ENCODE results near the gene PAM. TPM values are rescaled to one million over a fixed set of nuclear protein-coding genes. Genes with fewer than 3 reads are reported as not detected.

The PAM gene
- total and polyA plus RNA-seq, 4 donors: 8.2 to 27.5 (median 13.7) TPM

GRCh38 chr5:102869230-102869629, 114.1 kb downstream of the PAM start:
- Histone ChIP-seq H3K9me3 (ENCODE audit: control insufficient read depth in 4 of 4, low read length in 3 of 4) (no peaks in the 10 kb centered on the region), H3K27me3 (ENCODE audit: control insufficient read depth in 4 of 4, insufficient read depth in 4 of 4, low read length in 3 of 4) (no peaks in the 10 kb centered on the region), H3K36me3 (ENCODE audit: control insufficient read depth in 4 of 4, insufficient read depth in 3 of 4, low read depth in 1 of 4, low read length in 3 of 4) (no peaks in the 10 kb centered on the region), H3K9ac (ENCODE audit: low read depth in 1 of 2, low read length in 2 of 2) (no peak overlapping the region), H3K4me3 (ENCODE audit: low read depth in 1 of 3, low read length in 3 of 3) (no peak overlapping the region), H3K4me1 (ENCODE audit: control insufficient read depth in 4 of 4, insufficient read depth in 4 of 4, low read length in 3 of 4) (peaks cover 0 to 11% (median 4%) of the 10 kb centered on the region in 4 donors), H3K27ac (ENCODE audit: low read depth in 1 of 2, low read length in 2 of 2) (no peak overlapping the region)
- 98% methylated on average over 1 of the region's 1 CpG for WGBS
- no peak for TF ChIP-seq GABPA (IDR thresholded peaks at IDR 0.05 in 1 of 2, conservative IDR thresholded peaks at IDR 0.05 in 1 of 2)
- TF ChIP-seq SP1 (IDR thresholded peaks at IDR 0.05): no peak
- TF ChIP-seq FOXA2 (IDR thresholded peaks at IDR 0.05): no peak
- no peak for TF ChIP-seq ZBTB33 (IDR thresholded peaks at IDR 0.05)
- TF ChIP-seq TAF1 (conservative IDR thresholded peaks at IDR 0.05): no peak
- TF ChIP-seq, protein P1, sequence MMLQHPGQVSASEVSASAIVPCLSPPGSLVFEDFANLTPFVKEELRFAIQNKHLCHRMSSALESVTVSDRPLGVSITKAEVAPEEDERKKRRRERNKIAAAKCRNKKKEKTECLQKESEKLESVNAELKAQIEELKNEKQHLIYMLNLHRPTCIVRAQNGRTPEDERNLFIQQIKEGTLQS (IDR thresholded peaks at IDR 0.05): no peak
- no peak for TF ChIP-seq YY1 (IDR thresholded peaks at IDR 0.05)
- TF ChIP-seq, protein P2, sequence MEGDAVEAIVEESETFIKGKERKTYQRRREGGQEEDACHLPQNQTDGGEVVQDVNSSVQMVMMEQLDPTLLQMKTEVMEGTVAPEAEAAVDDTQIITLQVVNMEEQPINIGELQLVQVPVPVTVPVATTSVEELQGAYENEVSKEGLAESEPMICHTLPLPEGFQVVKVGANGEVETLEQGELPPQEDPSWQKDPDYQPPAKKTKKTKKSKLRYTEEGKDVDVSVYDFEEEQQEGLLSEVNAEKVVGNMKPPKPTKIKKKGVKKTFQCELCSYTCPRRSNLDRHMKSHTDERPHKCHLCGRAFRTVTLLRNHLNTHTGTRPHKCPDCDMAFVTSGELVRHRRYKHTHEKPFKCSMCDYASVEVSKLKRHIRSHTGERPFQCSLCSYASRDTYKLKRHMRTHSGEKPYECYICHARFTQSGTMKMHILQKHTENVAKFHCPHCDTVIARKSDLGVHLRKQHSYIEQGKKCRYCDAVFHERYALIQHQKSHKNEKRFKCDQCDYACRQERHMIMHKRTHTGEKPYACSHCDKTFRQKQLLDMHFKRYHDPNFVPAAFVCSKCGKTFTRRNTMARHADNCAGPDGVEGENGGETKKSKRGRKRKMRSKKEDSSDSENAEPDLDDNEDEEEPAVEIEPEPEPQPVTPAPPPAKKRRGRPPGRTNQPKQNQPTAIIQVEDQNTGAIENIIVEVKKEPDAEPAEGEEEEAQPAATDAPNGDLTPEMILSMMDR (IDR thresholded peaks at IDR 0.05; ENCODE audit: low read depth, low read length, missing input control): no peak
- TF ChIP-seq HNF4G (IDR thresholded peaks at IDR 0.05): no peak
- TF ChIP-seq RAD21 (IDR thresholded peaks at IDR 0.05): no peak
- no peak for DNase-seq (ENCODE audit: low spot score)

GRCh38 chr5:102873379-102873932, 118.4 kb downstream of the PAM start:
- H3K36me3 ChIP-seq (ENCODE audit: control insufficient read depth in 4 of 4, insufficient read depth in 3 of 4, low read depth in 1 of 4, low read length in 3 of 4): no peaks in the 10 kb centered on the region
- H3K4me3 ChIP-seq (ENCODE audit: low read depth in 1 of 3, low read length in 3 of 3): no peak overlapping the region
- no peaks in the 10 kb centered on the region for H3K27me3 ChIP-seq (ENCODE audit: control insufficient read depth in 4 of 4, insufficient read depth in 4 of 4, low read length in 3 of 4)
- TF ChIP-seq RAD21 (IDR thresholded peaks at IDR 0.05) (no peak), FOXA2 (IDR thresholded peaks at IDR 0.05) (no peak), TAF1 (conservative IDR thresholded peaks at IDR 0.05) (no peak), JUND (IDR thresholded peaks at IDR 0.05) (no peak), FOXA1 (IDR thresholded peaks at IDR 0.05) (no peak), GABPA (IDR thresholded peaks at IDR 0.05 in 1 of 2, conservative IDR thresholded peaks at IDR 0.05 in 1 of 2) (no peak)
- TF ChIP-seq, protein P3, sequence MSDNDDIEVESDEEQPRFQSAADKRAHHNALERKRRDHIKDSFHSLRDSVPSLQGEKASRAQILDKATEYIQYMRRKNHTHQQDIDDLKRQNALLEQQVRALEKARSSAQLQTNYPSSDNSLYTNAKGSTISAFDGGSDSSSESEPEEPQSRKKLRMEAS (IDR thresholded peaks at IDR 0.05): no peak
- TF ChIP-seq, protein P1 (IDR thresholded peaks at IDR 0.05): no peak
- 92% methylated on average over 11 of the region's 11 CpGs for WGBS
- DNase-seq (ENCODE audit: low spot score): no peak
- H3K27ac ChIP-seq (ENCODE audit: low read depth in 1 of 2, low read length in 2 of 2): no peak overlapping the region
- H3K9me3 ChIP-seq (ENCODE audit: control insufficient read depth in 4 of 4, low read length in 3 of 4): no peaks in the 10 kb centered on the region
- no peak overlapping the region for H3K9ac ChIP-seq (ENCODE audit: low read depth in 1 of 2, low read length in 2 of 2)
- no peaks in the 10 kb centered on the region for H3K4me1 ChIP-seq (ENCODE audit: control insufficient read depth in 4 of 4, insufficient read depth in 4 of 4, low read length in 3 of 4)

GRCh38 chr5:102874054-102874453, 118.9 kb downstream of the PAM start:
- 83% methylated on average over 5 of the region's 5 CpGs for WGBS
- Histone ChIP-seq H3K9ac (ENCODE audit: low read depth in 1 of 2, low read length in 2 of 2) (no peak overlapping the region), H3K27ac (ENCODE audit: low read depth in 1 of 2, low read length in 2 of 2) (no peak overlapping the region), H3K4me3 (ENCODE audit: low read depth in 1 of 3, low read length in 3 of 3) (no peak overlapping the region), H3K36me3 (ENCODE audit: control insufficient read depth in 4 of 4, insufficient read depth in 3 of 4, low read depth in 1 of 4, low read length in 3 of 4) (no peaks in the 10 kb centered on the region), H3K9me3 (ENCODE audit: control insufficient read depth in 4 of 4, low read length in 3 of 4) (no peaks in the 10 kb centered on the region), H3K4me1 (ENCODE audit: control insufficient read depth in 4 of 4, insufficient read depth in 4 of 4, low read length in 3 of 4) (no peaks in the 10 kb centered on the region), H3K27me3 (ENCODE audit: control insufficient read depth in 4 of 4, insufficient read depth in 4 of 4, low read length in 3 of 4) (no peaks in the 10 kb centered on the region)
- no peak for DNase-seq (ENCODE audit: low spot score)
- no peak for TF ChIP-seq FOXA2 (IDR thresholded peaks at IDR 0.05)
- no peak for TF ChIP-seq EGR1 (IDR thresholded peaks at IDR 0.05; ENCODE audit: low read depth in 2 of 2)
- TF ChIP-seq, protein P2 (IDR thresholded peaks at IDR 0.05; ENCODE audit: low read depth, low read length, missing input control): no peak
- no peak for TF ChIP-seq ZBTB33 (IDR thresholded peaks at IDR 0.05)
- no peak for TF ChIP-seq RXRA (IDR thresholded peaks at IDR 0.05)
- TF ChIP-seq SP1 (IDR thresholded peaks at IDR 0.05): no peak
- TF ChIP-seq, protein P1 (IDR thresholded peaks at IDR 0.05): no peak
- no peak for TF ChIP-seq NR2F2 (IDR thresholded peaks at IDR 0.05)
- TF ChIP-seq GABPA (IDR thresholded peaks at IDR 0.05 in 1 of 2, conservative IDR thresholded peaks at IDR 0.05 in 1 of 2): no peak
